Right renal cortex interstitium (tissue), 3 donors: ENCODE results near the gene LRCH2. TPM values are rescaled to one million over a fixed set of nuclear protein-coding genes. Genes with fewer than 3 reads are reported as not detected.
"Not testable (repeated sequence)": the region's sequence is repeated elsewhere in the genome, so short reads cannot be mapped to it uniquely, and the experiment has no call there.

Experiments used
- DNase-seq, 3 donors: peaks; one replicate each; pipeline ENCODE4 v3.0.0-alpha.2; 2013; ENCODE audit warnings: low read depth in 3 of 3, low spot score in 2 of 3
- polyA plus RNA-seq, 3 donors: library from polyadenylated mRNA; unstranded; fragments of 120-200 nt; gene quantifications; one replicate each; pipeline ENCODE4 v1.2.1, GENCODE V29; 2013; ENCODE audit not compliant: insufficient read length in 3 of 3

Gene LRCH2
- polyA plus RNA-seq, result 10 to 100 TPM; 11.6 to 12.7 (median 12.6) TPM

- DNase-seq, result no peak
Observed at GRCh38 chrX:115233497-115234455, at the start of gene LRCH2. Gene LRCH2, minus strand, starts transcription at chrX:115234096. Its CDS starts 55 bp downstream, at chrX:115234041.

- DNase-seq, result no peak
Observed at GRCh38 chrX:115269051-115269683, 35.3 kb upstream of the LRCH2 start.

- no peak for DNase-seq
Observed at GRCh38 chrX:115268421-115268820, 34.5 kb upstream of the LRCH2 start.

- no peak for DNase-seq
Observed at GRCh38 chrX:115266300-115266699, 32.4 kb upstream of the LRCH2 start.

- no peak for DNase-seq
Observed at GRCh38 chrX:115264009-115264408, 30.1 kb upstream of the LRCH2 start.

GRCh38 chrX:115261148-115261547 is 27.3 kb upstream of the LRCH2 start:
- no peak for DNase-seq

- no peak for DNase-seq
Observed at GRCh38 chrX:115260330-115260729, 26.4 kb upstream of the LRCH2 start.

GRCh38 chrX:115259238-115259875 is 25.5 kb upstream of the LRCH2 start:
- peak in 1 of 3 donors; percentile 16 for DNase-seq

- DNase-seq, result no peak
Observed at GRCh38 chrX:115257711-115258110, 23.8 kb upstream of the LRCH2 start.

- no peak for DNase-seq
Observed at GRCh38 chrX:115255003-115255402, 21.1 kb upstream of the LRCH2 start.

- no peak for DNase-seq
Observed at GRCh38 chrX:115251458-115252233, 17.8 kb upstream of the LRCH2 start.

GRCh38 chrX:115237056-115237455 is 3.2 kb upstream of the LRCH2 start:
- DNase-seq, result no peak

- DNase-seq, result no peak
Observed at GRCh38 chrX:115236560-115236959, 2.7 kb upstream of the LRCH2 start.

- DNase-seq, result no peak
Observed at GRCh38 chrX:115234461-115234860, 565 bp upstream of the LRCH2 start.

- DNase-seq, result no peak
Observed at GRCh38 chrX:115232933-115233496, 881 bp downstream of the LRCH2 start.

GRCh38 chrX:115229337-115230003 is 4.4 kb downstream of the LRCH2 start:
- DNase-seq, result no peak

- no peak for DNase-seq
Observed at GRCh38 chrX:115226929-115227328, 7.0 kb downstream of the LRCH2 start.

- not testable (repeated sequence) for DNase-seq
Observed at GRCh38 chrX:115217346-115217745, 16.6 kb downstream of the LRCH2 start.

- DNase-seq, result no peak
Observed at GRCh38 chrX:115214605-115215004, 19.3 kb downstream of the LRCH2 start.

GRCh38 chrX:115214151-115214550 is 19.7 kb downstream of the LRCH2 start:
- no peak for DNase-seq
